Thyroid gland (tissue), 4 donors: ENCODE measurements around the gene PVR. TPM values are rescaled to one million over a fixed set of nuclear protein-coding genes. Genes with fewer than 3 reads are reported as not detected.

Experiments
- DNase-seq, 2 donors: peaks; one replicate each; pipeline ENCODE4 v3.0.0-alpha.2; 2019
- H3K27ac ChIP-seq, 3 donors: fragments of 200-600 bp; sonication (generic); 1 replicate in 2 of 3; 2 replicates in 1 of 3; pipeline ENCODE4 v1.5.1; 2016 to 2019; ENCODE audit warnings: mild to moderate bottlenecking in 1 of 3, moderate library complexity in 1 of 3
- H3K27me3 ChIP-seq: fragments of 200-600 bp; sonication (generic); one replicate; pipeline ENCODE4 v1.5.1; 2019
- H3K36me3 ChIP-seq, 2 donors: fragments of 200-600 bp; sonication (generic); one replicate each; pipeline ENCODE4 v1.5.1; 2016 to 2019
- H3K4me1 ChIP-seq, 2 donors: fragments of 200-600 bp; sonication (generic); one replicate each; pipeline ENCODE4 v1.5.1; 2017 to 2019
- H3K4me3 ChIP-seq, 3 donors: fragments of 200-600 bp; sonication (generic); replicated peaks in 1 of 3; 1 replicate in 2 of 3; 2 replicates in 1 of 3; pipeline ENCODE4 v1.5.1; 2016; ENCODE audit warnings: mild to moderate bottlenecking in 1 of 3
- H3K9me3 ChIP-seq: fragments of 200-600 bp; sonication (generic); one replicate; pipeline ENCODE4 v1.5.1; 2017
- CTCF ChIP-seq, 6 experiments: fragments of 200-600 bp in 3 of 6; fragments of 450-650 bp in 3 of 6; sonication (generic) in 3 of 6; IDR thresholded peaks; one replicate each; pipeline ENCODE4 v1.5.1; 2016 to 2019; ENCODE audit warnings: antibody characterized with exemption in 6 of 6, mild to moderate bottlenecking in 2 of 6, inconsistent platforms in 1 of 6, moderate library complexity in 1 of 6
- POLR2A ChIP-seq, 2 donors: fragments of 450-650 bp; IDR thresholded peaks; one replicate each; pipeline ENCODE4 v1.6.1; 2017; ENCODE audit warnings: antibody characterized with exemption in 2 of 2, mild to moderate bottlenecking in 2 of 2, moderate library complexity in 1 of 2
- WGBS, 2 donors: methylation state at CpG; one replicate each; pipeline ENCODE4 v1.1.5; 2017; 5-methylcytosine and 5-hydroxymethylcytosine counted together
- intact Hi-C: fragments of 100-400 bp; cut with DNase I; formaldehyde crosslinking; loops from one replicate; pipeline ENCODE4 v1.15.1; 2023
- total RNA-seq, 4 donors: library from RNA; depleted of rRNA; stranded (reverse); fragments of >200 nt; gene quantifications; one replicate each; pipeline ENCODE4 v1.2.3, GENCODE V29; 2016

Gene PVR
- total RNA-seq, 4 donors from 2014 or later: 25.4 to 36.5 (median 30.2) TPM

- Histone ChIP-seq H3K4me3 (no peak overlapping the region), H3K27ac (peak overlapping the region in 1 of 3 donors; percentile 27), H3K27me3 (no peaks in the 10 kb centered on the region), H3K36me3 (peaks cover 9 to 12% of the 10 kb centered on the region in 2 donors), H3K4me1 (peaks cover 20 to 45% of the 10 kb centered on the region in 2 donors), H3K9me3 (no peaks in the 10 kb centered on the region)
- intact Hi-C loops: no loop called here
- DNase-seq: no peak
- 94 to 97% methylated on average over 3 of the region's 3 CpGs for WGBS, 2 donors
- TF ChIP-seq POLR2A (IDR thresholded peaks at IDR 0.05): no peak
- no peak for TF ChIP-seq CTCF (IDR thresholded peaks at IDR 0.05)
These were observed 2.3 kb downstream of the PVR start for GRCh38 chr19:44646049-44646416.

- Histone ChIP-seq H3K27ac (peak overlapping the region in 2 of 3 donors; percentile 87 to 90), H3K27me3 (no peaks in the 10 kb centered on the region), H3K4me3 (no peak overlapping the region), H3K36me3 (peaks cover 20 to 23% of the 10 kb centered on the region in 2 donors), H3K9me3 (no peaks in the 10 kb centered on the region), H3K4me1 (peaks cover 20 to 45% of the 10 kb centered on the region in 2 donors)
- no peak for TF ChIP-seq CTCF (IDR thresholded peaks at IDR 0.05)
- no peak for TF ChIP-seq POLR2A (IDR thresholded peaks at IDR 0.05)
- DNase-seq: no peak
- WGBS, 2 donors: 88 to 92% methylated on average over 13 to 26 of the region's 31 CpGs
- intact Hi-C loops: no loop called here
These were observed 3.4 kb downstream of the PVR start for GRCh38 chr19:44647144-44647543.

GRCh38 chr19:44648631-44649251 lies 5.0 kb downstream of the PVR start:
- DNase-seq: peak; percentile 83 to 86
- Histone ChIP-seq H3K4me1 (peaks cover 20 to 45% of the 10 kb centered on the region in 2 donors), H3K27ac (peak overlapping the region; percentile 78 to 90 (median 87)), H3K4me3 (no peak overlapping the region), H3K36me3 (peaks cover 36 to 39% of the 10 kb centered on the region in 2 donors), H3K27me3 (no peaks in the 10 kb centered on the region), H3K9me3 (no peaks in the 10 kb centered on the region)
- intact Hi-C loops: no loop called here
- TF ChIP-seq POLR2A (IDR thresholded peaks at IDR 0.05) (no peak), CTCF (IDR thresholded peaks at IDR 0.05) (no peak)
- WGBS, 2 donors: 67 to 80% methylated on average over 3 of the region's 3 CpGs

- H3K4me3 ChIP-seq: no peak overlapping the region
- peak; percentile 56 to 77 for DNase-seq
- WGBS, 2 donors: 73 to 92% methylated on average over 11 to 15 of the region's 15 CpGs
- H3K36me3 ChIP-seq: peaks cover 42 to 43% of the 10 kb centered on the region in 2 donors
- no peaks in the 10 kb centered on the region for H3K9me3 ChIP-seq
- TF ChIP-seq CTCF (IDR thresholded peaks at IDR 0.05): no peak
- intact Hi-C loops: no loop called here
- no peaks in the 10 kb centered on the region for H3K27me3 ChIP-seq
- peaks cover 20 to 45% of the 10 kb centered on the region in 2 donors for H3K4me1 ChIP-seq
- peak overlapping the region; percentile 78 to 90 (median 85) for H3K27ac ChIP-seq
These were observed 6.0 kb downstream of the PVR start for GRCh38 chr19:44649578-44650145.

GRCh38 chr19:44653343-44653742 lies 9.6 kb downstream of the PVR start:
- 91 to 98% methylated on average over 5 of the region's 5 CpGs for WGBS, 2 donors

More at GRCh38 chr19:44653343-44653742, 9.6 kb downstream of the PVR start:
- Histone ChIP-seq H3K4me1 (peaks cover 13 to 20% of the 10 kb centered on the region in 2 donors), H3K27ac (no peak overlapping the region), H3K4me3 (no peak overlapping the region), H3K27me3 (no peaks in the 10 kb centered on the region), H3K9me3 (no peaks in the 10 kb centered on the region), H3K36me3 (peaks cover 46 to 49% of the 10 kb centered on the region in 2 donors)
- intact Hi-C loops: no loop called here
- DNase-seq: no peak
- TF ChIP-seq CTCF (IDR thresholded peaks at IDR 0.05) (no peak), POLR2A (IDR thresholded peaks at IDR 0.05) (no peak)
